ENCODE measurements around the gene KSR1. TPM values are rescaled to one million over a fixed set of nuclear protein-coding genes. Genes with fewer than 3 reads are reported as not detected.

The KSR1 gene
- polyA plus RNA-seq, 1 of the 3 experiments (the other 2 are of a cell fraction), result 7.5 TPM

- TF ChIP-seq, protein P1, sequence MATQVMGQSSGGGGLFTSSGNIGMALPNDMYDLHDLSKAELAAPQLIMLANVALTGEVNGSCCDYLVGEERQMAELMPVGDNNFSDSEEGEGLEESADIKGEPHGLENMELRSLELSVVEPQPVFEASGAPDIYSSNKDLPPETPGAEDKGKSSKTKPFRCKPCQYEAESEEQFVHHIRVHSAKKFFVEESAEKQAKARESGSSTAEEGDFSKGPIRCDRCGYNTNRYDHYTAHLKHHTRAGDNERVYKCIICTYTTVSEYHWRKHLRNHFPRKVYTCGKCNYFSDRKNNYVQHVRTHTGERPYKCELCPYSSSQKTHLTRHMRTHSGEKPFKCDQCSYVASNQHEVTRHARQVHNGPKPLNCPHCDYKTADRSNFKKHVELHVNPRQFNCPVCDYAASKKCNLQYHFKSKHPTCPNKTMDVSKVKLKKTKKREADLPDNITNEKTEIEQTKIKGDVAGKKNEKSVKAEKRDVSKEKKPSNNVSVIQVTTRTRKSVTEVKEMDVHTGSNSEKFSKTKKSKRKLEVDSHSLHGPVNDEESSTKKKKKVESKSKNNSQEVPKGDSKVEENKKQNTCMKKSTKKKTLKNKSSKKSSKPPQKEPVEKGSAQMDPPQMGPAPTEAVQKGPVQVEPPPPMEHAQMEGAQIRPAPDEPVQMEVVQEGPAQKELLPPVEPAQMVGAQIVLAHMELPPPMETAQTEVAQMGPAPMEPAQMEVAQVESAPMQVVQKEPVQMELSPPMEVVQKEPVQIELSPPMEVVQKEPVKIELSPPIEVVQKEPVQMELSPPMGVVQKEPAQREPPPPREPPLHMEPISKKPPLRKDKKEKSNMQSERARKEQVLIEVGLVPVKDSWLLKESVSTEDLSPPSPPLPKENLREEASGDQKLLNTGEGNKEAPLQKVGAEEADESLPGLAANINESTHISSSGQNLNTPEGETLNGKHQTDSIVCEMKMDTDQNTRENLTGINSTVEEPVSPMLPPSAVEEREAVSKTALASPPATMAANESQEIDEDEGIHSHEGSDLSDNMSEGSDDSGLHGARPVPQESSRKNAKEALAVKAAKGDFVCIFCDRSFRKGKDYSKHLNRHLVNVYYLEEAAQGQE (IDR thresholded peaks at IDR 0.05; ENCODE audit: low read depth, low read length), result no peak
- TF ChIP-seq GABPA (IDR thresholded peaks at IDR 0.05; ENCODE audit: low read depth) (no peak), NRF1 (IDR thresholded peaks at IDR 0.05; ENCODE audit: low read depth, low read length) (no peak)
Measured at GRCh38 chr17:27609611-27610303, 153.5 kb downstream of the KSR1 start (continued).

DNA sequence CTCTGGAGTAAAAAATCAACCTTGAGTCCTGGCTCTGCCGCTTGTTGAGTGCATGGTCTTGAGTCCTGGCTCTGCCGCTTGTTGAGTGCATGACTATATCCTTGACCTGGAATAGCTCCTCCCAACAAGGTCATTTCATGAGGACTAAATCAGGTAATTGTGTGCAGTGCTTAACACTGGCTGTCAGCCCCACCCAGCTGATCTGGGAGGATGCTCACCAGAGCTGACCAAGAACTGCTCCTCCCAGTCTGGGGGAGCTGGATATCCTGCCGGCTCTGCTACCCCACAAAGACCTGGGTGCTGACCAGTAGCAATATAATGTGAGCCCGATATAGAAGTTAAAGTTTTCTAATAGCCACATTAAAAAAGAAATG lies 154.0 kb downstream of the KSR1 start:
- H3K27me3 ChIP-seq (ENCODE audit: insufficient read depth), result no peaks in the 10 kb centered on the region
- 88% methylated on average over 4 of the region's 4 CpGs for WGBS (ENCODE audit: low lambda C conversion rate)
- H3K4me3 ChIP-seq (ENCODE audit: low read depth in 2 of 2, low read length in 1 of 2), result no peak overlapping the region
- H3K36me3 ChIP-seq (replicated peaks in 1 of 2; ENCODE audit: control insufficient read depth in 1 of 2, insufficient read depth in 2 of 2, low read length in 1 of 2), result peaks cover 12 to 31% of the 10 kb centered on the region in 2 experiments
- H3K9ac ChIP-seq, result no peak overlapping the region
- no peaks in the 10 kb centered on the region for H3K79me2 ChIP-seq (ENCODE audit: insufficient read depth)
- CTCF ChIA-PET, result interaction anchor here (0.7 to 20.9 kb wide), 19 partner anchors 8 to 381 kb away, joined by 3 to 365 read pairs (median 4); partner anchors contain the start of gene KSR1
- no peak for TF ChIP-seq MXI1 (IDR thresholded peaks at IDR 0.05; ENCODE audit: low read depth, low read length)
- no peak for TF ChIP-seq CHD2 (IDR thresholded peaks at IDR 0.05; ENCODE audit: low read length, partially characterized antibody)
- no peak for TF ChIP-seq POLR2AphosphoS5 (IDR thresholded peaks at IDR 0.05; ENCODE audit: low read depth, low read length)
- TF ChIP-seq, protein P2, sequence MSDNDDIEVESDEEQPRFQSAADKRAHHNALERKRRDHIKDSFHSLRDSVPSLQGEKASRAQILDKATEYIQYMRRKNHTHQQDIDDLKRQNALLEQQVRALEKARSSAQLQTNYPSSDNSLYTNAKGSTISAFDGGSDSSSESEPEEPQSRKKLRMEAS (IDR thresholded peaks at IDR 0.05; ENCODE audit: low read depth), result no peak
- no peak for TF ChIP-seq JUND (IDR thresholded peaks at IDR 0.05)
- no peak for TF ChIP-seq GABPA (IDR thresholded peaks at IDR 0.05; ENCODE audit: low read depth)
- no peak for TF ChIP-seq RAD21 (IDR thresholded peaks at IDR 0.05; ENCODE audit: low read length)
- no peak for TF ChIP-seq TEAD4 (IDR thresholded peaks at IDR 0.05; ENCODE audit: borderline replicate concordance, insufficient read depth)
- TF ChIP-seq NRF1 (IDR thresholded peaks at IDR 0.05; ENCODE audit: low read depth, low read length), result no peak
- TF ChIP-seq RCOR1 (IDR thresholded peaks at IDR 0.05; ENCODE audit: low read length), result no peak
- TF ChIP-seq CTCF (IDR thresholded peaks at IDR 0.05), result no peak
- no peak for TF ChIP-seq FOXJ3 (CRISPR knock-in tag; IDR thresholded peaks at IDR 0.05)
- H3K4me2 ChIP-seq, result no peak overlapping the region
- no peaks in the 10 kb centered on the region for H3K9me2 ChIP-seq
- no peak overlapping the region for H2AFZ ChIP-seq (ENCODE audit: low read depth)
- no peaks in the 10 kb centered on the region for H3K9me3 ChIP-seq
- no peak overlapping the region for H3K27ac ChIP-seq (ENCODE audit: low read depth in 2 of 2, low read length in 1 of 2)
- no peaks in the 10 kb centered on the region for H4K20me1 ChIP-seq (ENCODE audit: insufficient read depth)
- POLR2A ChIA-PET, result no interaction called here
- no peaks in the 10 kb centered on the region for H3F3A ChIP-seq (replicated peaks; ENCODE audit: insufficient read depth)
- H3K4me1 ChIP-seq (ENCODE audit: control insufficient read depth in 1 of 2, insufficient read depth in 2 of 2, low read depth in 1 of 2, low read length in 1 of 2), result no peaks in the 10 kb centered on the region; a peak in 1 of 4 replicates
- DNase-seq, result no peak
